Neural progenitor cell (in vitro differentiated cells): ENCODE results near the gene CHRNA7.

Experiments used
- EZH2 ChIP-seq: fragments of 200-600 bp; sonication (generic); IDR thresholded peaks from 2 replicates; pipeline ENCODE4 v1.6.1; 2017; ENCODE audit warnings: antibody characterized with exemption, mild to moderate bottlenecking, moderate library complexity
- EZH2phosphoT487 ChIP-seq: fragments of 200-600 bp; sonication (generic); IDR thresholded peaks from 2 replicates; pipeline ENCODE4 v1.6.1; 2017; ENCODE audit warnings: antibody characterized with exemption
- TF ChIP-seq, protein P1 (sequence below): fragments of 200-600 bp; sonication (generic); IDR thresholded peaks from 2 replicates; pipeline ENCODE4 v1.5.1; 2017; ENCODE audit warnings: antibody characterized with exemption, mild to moderate bottlenecking

- TF ChIP-seq, protein P1, sequence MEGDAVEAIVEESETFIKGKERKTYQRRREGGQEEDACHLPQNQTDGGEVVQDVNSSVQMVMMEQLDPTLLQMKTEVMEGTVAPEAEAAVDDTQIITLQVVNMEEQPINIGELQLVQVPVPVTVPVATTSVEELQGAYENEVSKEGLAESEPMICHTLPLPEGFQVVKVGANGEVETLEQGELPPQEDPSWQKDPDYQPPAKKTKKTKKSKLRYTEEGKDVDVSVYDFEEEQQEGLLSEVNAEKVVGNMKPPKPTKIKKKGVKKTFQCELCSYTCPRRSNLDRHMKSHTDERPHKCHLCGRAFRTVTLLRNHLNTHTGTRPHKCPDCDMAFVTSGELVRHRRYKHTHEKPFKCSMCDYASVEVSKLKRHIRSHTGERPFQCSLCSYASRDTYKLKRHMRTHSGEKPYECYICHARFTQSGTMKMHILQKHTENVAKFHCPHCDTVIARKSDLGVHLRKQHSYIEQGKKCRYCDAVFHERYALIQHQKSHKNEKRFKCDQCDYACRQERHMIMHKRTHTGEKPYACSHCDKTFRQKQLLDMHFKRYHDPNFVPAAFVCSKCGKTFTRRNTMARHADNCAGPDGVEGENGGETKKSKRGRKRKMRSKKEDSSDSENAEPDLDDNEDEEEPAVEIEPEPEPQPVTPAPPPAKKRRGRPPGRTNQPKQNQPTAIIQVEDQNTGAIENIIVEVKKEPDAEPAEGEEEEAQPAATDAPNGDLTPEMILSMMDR, result no peak
- TF ChIP-seq EZH2phosphoT487, result no peak
- no peak for TF ChIP-seq EZH2
Measured at GRCh38 chr15:32041294-32041693, 11.0 kb downstream of the CHRNA7 start.
